Keratinocyte (primary cell): Measurements from ENCODE around the gene NUBP2.

Experiments
- CTCF ChIP-seq, 3 experiments: IDR thresholded peaks in 1 of 3; conservative IDR thresholded peaks in 1 of 3; optimal IDR thresholded peaks in 1 of 3; 2 replicates in 2 of 3; 3 replicates in 1 of 3; pipeline versions ENCODE3 to v1.5.1; 2011; ENCODE audit warnings: low read length in 3 of 3, mild to moderate bottlenecking in 3 of 3, moderate library complexity in 2 of 3, control low read depth in 1 of 3, inconsistent platforms in 1 of 3; ENCODE audit not compliant: insufficient read depth in 2 of 3; ENCODE audit errors: extremely low read depth in 1 of 3
- EZH2 ChIP-seq: IDR thresholded peaks from one replicate; pipeline ENCODE4 v1.6.1; 2012; ENCODE audit warnings: inconsistent platforms, mild to moderate bottlenecking, low read length, moderate library complexity

GRCh38 chr16:1765826-1766225, 16.9 kb upstream of the NUBP2 start:
- no peak for TF ChIP-seq CTCF (optimal IDR thresholded peaks at IDR 0.05 in 1 of 3, IDR thresholded peaks at IDR 0.05 in 1 of 3, conservative IDR thresholded peaks at IDR 0.05 in 1 of 3; ENCODE audit: extremely low read depth in 1 of 3, insufficient read depth in 2 of 3, low read length in 3 of 3)
- no peak for TF ChIP-seq EZH2
